Endothelial cell of umbilical vein (primary cell): ENCODE data around the gene PPP1R7.

Experiments
- EZH2 ChIP-seq: IDR thresholded peaks from 2 replicates; pipeline ENCODE4 v1.6.1; 2012; ENCODE audit warnings: borderline replicate concordance, low read depth, mild to moderate bottlenecking, moderate library complexity, low read length, inconsistent platforms; ENCODE audit not compliant: severe bottlenecking
- FOS ChIP-seq: IDR thresholded peaks from 2 replicates; pipeline ENCODE4 v1.6.1; 2011; ENCODE audit warnings: mild to moderate bottlenecking, low read length, moderate library complexity, borderline replicate concordance; ENCODE audit not compliant: insufficient read depth
- GATA2 ChIP-seq: IDR thresholded peaks from 2 replicates; pipeline ENCODE4 v1.7.0; 2011; ENCODE audit warnings: low read depth, mild to moderate bottlenecking, moderate library complexity, mixed read lengths, low read length; ENCODE audit not compliant: insufficient read length, insufficient read depth
- JUN ChIP-seq: IDR thresholded peaks from 2 replicates; pipeline ENCODE4 v1.6.1; 2011; ENCODE audit warnings: borderline replicate concordance, low read depth; ENCODE audit not compliant: insufficient read length, insufficient read depth
- MYC ChIP-seq: IDR thresholded peaks from one replicate; pipeline ENCODE4 v1.6.1; 2011; ENCODE audit warnings: mild to moderate bottlenecking, low read depth, low read length
- POLR2A ChIP-seq: IDR thresholded peaks from 2 replicates; pipeline ENCODE4 v1.6.1; 2012; ENCODE audit warnings: low read depth, mild to moderate bottlenecking, control low read depth, low read length
- POLR2AphosphoS5 ChIP-seq: IDR thresholded peaks from 2 replicates; pipeline ENCODE4 v1.6.1; 2012; ENCODE audit warnings: low read depth, mild to moderate bottlenecking, control low read depth, low read length, moderate library complexity; ENCODE audit not compliant: insufficient read depth
- TF ChIP-seq, protein P1 (sequence below), 2 donors: IDR thresholded peaks; 1 replicate in 1 of 2; 2 replicates in 1 of 2; pipeline ENCODE4 v1.5.1; 2011; ENCODE audit warnings: low read length in 2 of 2, mild to moderate bottlenecking in 2 of 2, moderate library complexity in 2 of 2, control low read depth in 1 of 2, inconsistent platforms in 1 of 2, low read depth in 1 of 2; ENCODE audit not compliant: insufficient read depth in 1 of 2; ENCODE audit errors: extremely low read depth in 1 of 2
- TF ChIP-seq, protein P2 (sequence below): IDR thresholded peaks from 2 replicates; pipeline ENCODE4 v1.6.1; 2011; ENCODE audit not compliant: insufficient read depth, insufficient read length

DNA sequence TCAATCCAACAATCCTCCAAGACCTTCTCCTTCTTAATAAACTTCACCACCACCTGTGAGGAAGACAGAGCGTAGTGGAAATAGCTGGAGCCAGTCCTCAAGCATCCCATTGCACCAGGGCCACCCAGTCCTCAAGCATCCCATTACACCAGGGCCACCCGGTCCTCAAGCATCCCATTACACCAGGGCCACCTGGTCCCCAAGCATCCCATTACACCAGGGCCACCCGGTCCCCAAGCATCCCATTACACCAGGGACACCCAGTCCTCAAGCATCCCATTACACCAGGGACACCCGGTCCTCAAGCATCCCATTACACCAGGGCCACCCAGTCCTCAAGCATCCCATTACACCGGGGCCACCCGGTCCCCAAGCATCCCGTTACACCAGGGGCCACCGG is 34.9 kb upstream of the PPP1R7 start:
- TF ChIP-seq POLR2A (no peak), EZH2 (no peak), FOS (no peak), POLR2AphosphoS5 (no peak), JUN (no peak), MYC (no peak), GATA2 (no peak)
- TF ChIP-seq, protein P1, sequence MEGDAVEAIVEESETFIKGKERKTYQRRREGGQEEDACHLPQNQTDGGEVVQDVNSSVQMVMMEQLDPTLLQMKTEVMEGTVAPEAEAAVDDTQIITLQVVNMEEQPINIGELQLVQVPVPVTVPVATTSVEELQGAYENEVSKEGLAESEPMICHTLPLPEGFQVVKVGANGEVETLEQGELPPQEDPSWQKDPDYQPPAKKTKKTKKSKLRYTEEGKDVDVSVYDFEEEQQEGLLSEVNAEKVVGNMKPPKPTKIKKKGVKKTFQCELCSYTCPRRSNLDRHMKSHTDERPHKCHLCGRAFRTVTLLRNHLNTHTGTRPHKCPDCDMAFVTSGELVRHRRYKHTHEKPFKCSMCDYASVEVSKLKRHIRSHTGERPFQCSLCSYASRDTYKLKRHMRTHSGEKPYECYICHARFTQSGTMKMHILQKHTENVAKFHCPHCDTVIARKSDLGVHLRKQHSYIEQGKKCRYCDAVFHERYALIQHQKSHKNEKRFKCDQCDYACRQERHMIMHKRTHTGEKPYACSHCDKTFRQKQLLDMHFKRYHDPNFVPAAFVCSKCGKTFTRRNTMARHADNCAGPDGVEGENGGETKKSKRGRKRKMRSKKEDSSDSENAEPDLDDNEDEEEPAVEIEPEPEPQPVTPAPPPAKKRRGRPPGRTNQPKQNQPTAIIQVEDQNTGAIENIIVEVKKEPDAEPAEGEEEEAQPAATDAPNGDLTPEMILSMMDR (IDR thresholded peaks at IDR 0.05; ENCODE audit: extremely low read depth in 1 of 2, insufficient read depth in 1 of 2, low read depth in 1 of 2, low read length in 2 of 2) = no peak
- TF ChIP-seq, protein P2, sequence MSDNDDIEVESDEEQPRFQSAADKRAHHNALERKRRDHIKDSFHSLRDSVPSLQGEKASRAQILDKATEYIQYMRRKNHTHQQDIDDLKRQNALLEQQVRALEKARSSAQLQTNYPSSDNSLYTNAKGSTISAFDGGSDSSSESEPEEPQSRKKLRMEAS = no peak
